HCEC 1CT (cell line): Measurements from ENCODE around the gene TEKTIP1.

ENCODE experiments used
- DNase-seq: peaks from one replicate; pipeline ENCODE4 v3.0.0-alpha.2; 2017

TEKTIP1 gene

GRCh38 chr19:3538965-3539755, at the start of gene TEKTIP1:
Gene TEKTIP1, plus strand, starts transcription at chr19:3539174. Its CDS starts 4 bp downstream, at chr19:3539178.
- DNase-seq: no peak

GRCh38 chr19:3491396-3492119, 47.4 kb upstream of the TEKTIP1 start:
- no peak for DNase-seq

- no peak for DNase-seq
These were observed 46.7 kb upstream of the TEKTIP1 start for GRCh38 chr19:3492131-3492839.

GRCh38 chr19:3492919-3493318, 46.1 kb upstream of the TEKTIP1 start:
- no peak for DNase-seq

- DNase-seq: no peak
These were observed 45.3 kb upstream of the TEKTIP1 start for GRCh38 chr19:3493651-3494050.

GRCh38 chr19:3494051-3494450, 44.9 kb upstream of the TEKTIP1 start:
- no peak for DNase-seq

- DNase-seq: no peak
These were observed 44.4 kb upstream of the TEKTIP1 start for GRCh38 chr19:3494559-3494958.

GRCh38 chr19:3496392-3497273, 42.3 kb upstream of the TEKTIP1 start:
- DNase-seq: no peak

- no peak for DNase-seq
These were observed 41.0 kb upstream of the TEKTIP1 start for GRCh38 chr19:3497757-3498520.

- no peak for DNase-seq
These were observed 39.1 kb upstream of the TEKTIP1 start for GRCh38 chr19:3499738-3500428.

- peak; percentile 94 for DNase-seq
These were observed 38.4 kb upstream of the TEKTIP1 start, which contains the start of gene DOHH for GRCh38 chr19:3500429-3501101. Gene DOHH, minus strand, starts transcription at chr19:3500674. Its CDS starts 3,860 bp downstream, at chr19:3496814.

GRCh38 chr19:3501780-3502179, 37.2 kb upstream of the TEKTIP1 start:
- no peak for DNase-seq

- DNase-seq: peak; percentile 49
These were observed 35.9 kb upstream of the TEKTIP1 start for GRCh38 chr19:3503036-3503572.

GRCh38 chr19:3504735-3505134, 34.2 kb upstream of the TEKTIP1 start:
- DNase-seq: no peak

GRCh38 chr19:3505598-3506383, 33.2 kb upstream of the TEKTIP1 start, which contains the start of gene FZR1:
Gene FZR1, plus strand, starts transcription at chr19:3506311. Its CDS starts 16,679 bp downstream, at chr19:3522990.
- DNase-seq: peak; percentile 96

- DNase-seq: no peak
These were observed 32.3 kb upstream of the TEKTIP1 start for GRCh38 chr19:3506384-3507340.

GRCh38 chr19:3507371-3508120, 31.4 kb upstream of the TEKTIP1 start:
- DNase-seq: no peak
